OCI-LY1 (cell line): ENCODE measurements around the gene SFSWAP.
"Not testable (repeated sequence)": the region's sequence is repeated elsewhere in the genome, so short reads cannot be mapped to it uniquely, and the experiment has no call there.

Experiments used
- H2AFZ ChIP-seq: fragments of 200-600 bp; sonication (generic), shearing (Covaris generic); 2 replicates; pipeline ENCODE4 v1.6.0; 2014; ENCODE audit warnings: antibody characterized with exemption, mild to moderate bottlenecking, low read length
- H3F3A ChIP-seq: fragments of 200-600 bp; sonication (generic), shearing (Covaris generic); 2 replicates; pipeline ENCODE4 v1.6.0; 2014; ENCODE audit warnings: mild to moderate bottlenecking, antibody characterized with exemption, low read length, moderate library complexity; ENCODE audit not compliant: insufficient read depth
- H3K27ac ChIP-seq: fragments of 200-600 bp; sonication (generic); 2 replicates; pipeline ENCODE4 v1.5.1; 2014; ENCODE audit warnings: low read length, mixed run types, mild to moderate bottlenecking, low read depth; ENCODE audit not compliant: poor library complexity, severe bottlenecking
- H3K27me3 ChIP-seq: fragments of 200-600 bp; sonication (generic); 2 replicates; pipeline ENCODE4 v1.6.0; 2014; ENCODE audit warnings: antibody characterized with exemption, mild to moderate bottlenecking, low read length, moderate library complexity; ENCODE audit not compliant: insufficient read depth
- H3K36me3 ChIP-seq: fragments of 200-600 bp; sonication (generic); 2 replicates; pipeline ENCODE4 v1.6.1; 2014; ENCODE audit warnings: mild to moderate bottlenecking, antibody characterized with exemption, low read length, moderate library complexity, mixed read lengths; ENCODE audit not compliant: insufficient read depth
- H3K4me1 ChIP-seq: fragments of 200-600 bp; sonication (generic); 2 replicates; pipeline ENCODE4 v1.5.1; 2014; ENCODE audit warnings: mild to moderate bottlenecking, low read length, moderate library complexity; ENCODE audit not compliant: insufficient read depth, severe bottlenecking
- H3K4me2 ChIP-seq: fragments of 200-600 bp; sonication (generic), shearing (Covaris generic); 2 replicates; pipeline ENCODE4 v1.6.1; 2014; ENCODE audit warnings: low read length
- H3K4me3 ChIP-seq: fragments of 200-600 bp; sonication (generic); 2 replicates; pipeline ENCODE4 v1.5.1; 2014; ENCODE audit warnings: low read length, low read depth, mild to moderate bottlenecking, mixed read lengths; ENCODE audit not compliant: poor library complexity, severe bottlenecking
- H3K79me2 ChIP-seq: fragments of 200-600 bp; shearing (Covaris generic); 2 replicates; pipeline ENCODE4 v1.6.1; 2016; ENCODE audit warnings: mixed run types, low read length, mixed read lengths; ENCODE audit not compliant: insufficient read depth
- H3K9ac ChIP-seq: fragments of 200-600 bp; sonication (generic), shearing (Covaris generic); 2 replicates; pipeline ENCODE4 v1.6.1; 2014; ENCODE audit warnings: mild to moderate bottlenecking, low read length, mixed read lengths
- H3K9me2 ChIP-seq: fragments of 200-600 bp; sonication (generic), shearing (Covaris generic); 2 replicates; pipeline ENCODE4 v1.6.1; 2014; ENCODE audit warnings: low read depth, mild to moderate bottlenecking, low read length, mixed read lengths
- H3K9me3 ChIP-seq: fragments of 200-600 bp; shearing (Covaris generic); 2 replicates; pipeline ENCODE4 v1.6.1; 2014; ENCODE audit warnings: low read length, mixed read lengths
- H4K20me1 ChIP-seq: fragments of 200-600 bp; sonication (generic), shearing (Covaris generic); 2 replicates; pipeline ENCODE4 v1.6.0; 2016; ENCODE audit warnings: mild to moderate bottlenecking, low read length; ENCODE audit not compliant: insufficient read depth
- CTCF ChIP-seq: fragments of 200-600 bp; sonication (generic), shearing (Covaris generic); IDR thresholded peaks from 2 replicates; pipeline ENCODE4 v1.5.1; 2017; ENCODE audit warnings: mild to moderate bottlenecking, antibody characterized with exemption, low read length, moderate library complexity, mixed read lengths
- EZH2 ChIP-seq: fragments of 200-600 bp; sonication (generic), shearing (Covaris generic); IDR thresholded peaks from 2 replicates; pipeline ENCODE4 v1.8.0; 2017; ENCODE audit warnings: borderline replicate concordance, mixed run types, mild to moderate bottlenecking, antibody characterized with exemption, low read length, moderate library complexity, mixed read lengths

SFSWAP gene

GRCh38 chr12:131710464-131711457, at the start of gene SFSWAP:
SFSWAP (plus strand) TSS chr12:131711090; CDS start chr12:131711230, 140 bp downstream.
- H3K4me3 ChIP-seq: peak within 1 kb of the TSS; percentile 90
- peak within 1 kb of the TSS; percentile 60 for H3K27ac ChIP-seq
- H2AFZ ChIP-seq: no peak within 1 kb of the TSS
- peaks cover 22% of the 10 kb centered on the region for H3K4me1 ChIP-seq
- H3K4me2 ChIP-seq: peak within 1 kb of the TSS; percentile 77
- H3K9ac ChIP-seq: peak within 1 kb of the TSS; percentile 83
- H3K27me3 ChIP-seq: no peaks in the 10 kb centered on the region; the same call in 1 of the 2 replicates
- TF ChIP-seq CTCF: no peak
- no peak for TF ChIP-seq EZH2
- H3K9me3 ChIP-seq: peaks cover 6% of the 10 kb centered on the region; the same call in 1 of the 2 replicates
- no peaks in the 10 kb centered on the region for H4K20me1 ChIP-seq
- H3K36me3 ChIP-seq: peaks cover 28% of the 10 kb centered on the region
- H3F3A ChIP-seq: no peaks in the 10 kb centered on the region
- H3K79me2 ChIP-seq: peaks cover 31% of the 10 kb centered on the region
- no peaks in the 10 kb centered on the region for H3K9me2 ChIP-seq

GRCh38 chr12:131661170-131661985, 49.5 kb upstream of the SFSWAP start:
- H3K4me3 ChIP-seq, H2AFZ ChIP-seq, H3K9ac ChIP-seq: not testable (repeated sequence)

GRCh38 chr12:131661986-131662288, 49.0 kb upstream of the SFSWAP start:
- not testable (repeated sequence) for H3K9me3 ChIP-seq, H3K9ac ChIP-seq, H3K4me2 ChIP-seq

More at GRCh38 chr12:131661170-131661985, 49.5 kb upstream of the SFSWAP start:
- H3K27ac ChIP-seq, H4K20me1 ChIP-seq, H3K4me2 ChIP-seq, H3K4me1 ChIP-seq, H3K79me2 ChIP-seq, H3K9me3 ChIP-seq, H3K36me3 ChIP-seq, H3F3A ChIP-seq, H3K9me2 ChIP-seq, H3K27me3 ChIP-seq: not testable (repeated sequence)

GRCh38 chr12:131662346-131662745, 48.5 kb upstream of the SFSWAP start:
- H3K4me3 ChIP-seq, H3K4me1 ChIP-seq, H3K9ac ChIP-seq, H2AFZ ChIP-seq, H3K27ac ChIP-seq, H4K20me1 ChIP-seq, H3K27me3 ChIP-seq, H3K9me2 ChIP-seq, H3F3A ChIP-seq, H3K9me3 ChIP-seq, H3K36me3 ChIP-seq, H3K79me2 ChIP-seq, H3K4me2 ChIP-seq: not testable (repeated sequence)

More at GRCh38 chr12:131661986-131662288, 49.0 kb upstream of the SFSWAP start:
- H3K27me3 ChIP-seq, H3K9me2 ChIP-seq, H3K4me1 ChIP-seq, H3K36me3 ChIP-seq, H4K20me1 ChIP-seq, H3F3A ChIP-seq, H3K79me2 ChIP-seq, H3K4me3 ChIP-seq, H3K27ac ChIP-seq, H2AFZ ChIP-seq: not testable (repeated sequence)

GRCh38 chr12:131665666-131666065, 45.2 kb upstream of the SFSWAP start:
- H3K79me2 ChIP-seq, H3K9me2 ChIP-seq, H3K4me1 ChIP-seq, H3K4me3 ChIP-seq, H2AFZ ChIP-seq, H3K9ac ChIP-seq, H3F3A ChIP-seq, H3K27me3 ChIP-seq, H3K27ac ChIP-seq, H4K20me1 ChIP-seq, H3K4me2 ChIP-seq, H3K9me3 ChIP-seq, H3K36me3 ChIP-seq: not testable (repeated sequence)

- not testable (repeated sequence) for H2AFZ ChIP-seq, H3K9me3 ChIP-seq, H4K20me1 ChIP-seq, H3K27ac ChIP-seq, H3K4me1 ChIP-seq, H3K4me3 ChIP-seq, H3K9me2 ChIP-seq, H3K4me2 ChIP-seq, H3K79me2 ChIP-seq, H3K27me3 ChIP-seq, H3K9ac ChIP-seq, H3F3A ChIP-seq, H3K36me3 ChIP-seq
These were observed 44.4 kb upstream of the SFSWAP start for GRCh38 chr12:131666486-131666885.
